ENCODE data around the gene UBAP1. TPM values are rescaled to one million over a fixed set of nuclear protein-coding genes. Genes with fewer than 3 reads are reported as not detected.
"Not testable (repeated sequence)": the region's sequence is repeated elsewhere in the genome, so short reads cannot be mapped to it uniquely, and the experiment has no call there.

The UBAP1 gene
- total RNA-seq, 1 donor from 2014 or later: 26.0 TPM

GRCh38 chr9:34233672-34234071, 54.8 kb downstream of the UBAP1 start:
- peaks cover 13 to 23% of the 10 kb centered on the region in 2 donors for H3K36me3 ChIP-seq
- H3K4me1 ChIP-seq: no peaks in the 10 kb centered on the region
- TF ChIP-seq, protein P1, sequence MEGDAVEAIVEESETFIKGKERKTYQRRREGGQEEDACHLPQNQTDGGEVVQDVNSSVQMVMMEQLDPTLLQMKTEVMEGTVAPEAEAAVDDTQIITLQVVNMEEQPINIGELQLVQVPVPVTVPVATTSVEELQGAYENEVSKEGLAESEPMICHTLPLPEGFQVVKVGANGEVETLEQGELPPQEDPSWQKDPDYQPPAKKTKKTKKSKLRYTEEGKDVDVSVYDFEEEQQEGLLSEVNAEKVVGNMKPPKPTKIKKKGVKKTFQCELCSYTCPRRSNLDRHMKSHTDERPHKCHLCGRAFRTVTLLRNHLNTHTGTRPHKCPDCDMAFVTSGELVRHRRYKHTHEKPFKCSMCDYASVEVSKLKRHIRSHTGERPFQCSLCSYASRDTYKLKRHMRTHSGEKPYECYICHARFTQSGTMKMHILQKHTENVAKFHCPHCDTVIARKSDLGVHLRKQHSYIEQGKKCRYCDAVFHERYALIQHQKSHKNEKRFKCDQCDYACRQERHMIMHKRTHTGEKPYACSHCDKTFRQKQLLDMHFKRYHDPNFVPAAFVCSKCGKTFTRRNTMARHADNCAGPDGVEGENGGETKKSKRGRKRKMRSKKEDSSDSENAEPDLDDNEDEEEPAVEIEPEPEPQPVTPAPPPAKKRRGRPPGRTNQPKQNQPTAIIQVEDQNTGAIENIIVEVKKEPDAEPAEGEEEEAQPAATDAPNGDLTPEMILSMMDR (IDR thresholded peaks at IDR 0.05): no peak
- H3K27ac ChIP-seq: no peak overlapping the region
- no peaks in the 10 kb centered on the region for H3K27me3 ChIP-seq
- intact Hi-C loops (cut with DNase I): no loop called here
- no peaks in the 10 kb centered on the region for H3K9me3 ChIP-seq
- DNase-seq (ENCODE audit: low spot score in 2 of 2): no peak
- H3K4me3 ChIP-seq: no peak overlapping the region

- peaks cover 15 to 40% of the 10 kb centered on the region in 2 donors for H3K36me3 ChIP-seq
- no peaks in the 10 kb centered on the region for H3K4me1 ChIP-seq
- H3K4me3 ChIP-seq: no peak overlapping the region
- no peak for DNase-seq (ENCODE audit: low spot score in 2 of 2)
- H3K9me3 ChIP-seq: no peaks in the 10 kb centered on the region
- no peaks in the 10 kb centered on the region for H3K27me3 ChIP-seq
- H3K27ac ChIP-seq: no peak overlapping the region
- TF ChIP-seq, protein P1 (IDR thresholded peaks at IDR 0.05): no peak
- intact Hi-C loops (cut with DNase I): no loop called here
These were observed 59.0 kb downstream of the UBAP1 start for GRCh38 chr9:34237836-34238235.

- TF ChIP-seq, protein P1 (IDR thresholded peaks at IDR 0.05): no peak
- H3K27ac ChIP-seq: no peak overlapping the region
These were observed 61.2 kb downstream of the UBAP1 start for GRCh38 chr9:34240006-34240405.

DNA sequence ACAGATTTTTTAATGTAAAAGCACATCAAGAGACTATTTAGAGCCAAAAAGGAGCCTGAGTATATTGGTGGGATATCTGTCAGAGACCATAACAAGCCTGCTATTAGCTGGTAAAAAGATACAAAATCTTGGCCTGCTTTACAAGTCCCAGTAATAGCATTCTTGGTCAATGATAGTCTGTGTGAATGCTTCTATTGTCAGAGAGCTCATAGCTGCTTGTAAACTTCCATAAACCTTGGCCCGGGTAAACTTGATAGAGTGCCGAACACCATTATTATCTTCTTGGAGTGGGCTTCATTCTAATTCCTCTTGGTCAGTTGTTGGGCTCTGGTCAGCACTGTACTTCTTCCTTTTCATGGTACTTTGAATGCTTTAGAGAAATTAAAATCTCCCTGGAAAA, 64.0 kb downstream of the UBAP1 start:
- H3K9me3 ChIP-seq: no peaks in the 10 kb centered on the region
- H3K4me3 ChIP-seq: no peak overlapping the region
- H3K27me3 ChIP-seq: no peaks in the 10 kb centered on the region
- intact Hi-C loops (cut with DNase I): no loop called here
- DNase-seq (ENCODE audit: low spot score in 2 of 2): no peak
- H3K4me1 ChIP-seq: peaks cover 0 to 6% of the 10 kb centered on the region in 2 donors
- TF ChIP-seq, protein P1 (IDR thresholded peaks at IDR 0.05): no peak
- H3K36me3 ChIP-seq: peaks cover 15 to 23% of the 10 kb centered on the region in 2 donors
- H3K27ac ChIP-seq: peak overlapping the region; percentile 14 to 26

More at GRCh38 chr9:34240006-34240405, 61.2 kb downstream of the UBAP1 start:
- intact Hi-C loops (cut with DNase I): no loop called here
- Histone ChIP-seq H3K4me1 (no peaks in the 10 kb centered on the region), H3K36me3 (peaks cover 22 to 34% of the 10 kb centered on the region in 2 donors), H3K27me3 (no peaks in the 10 kb centered on the region), H3K4me3 (no peak overlapping the region), H3K9me3 (no peaks in the 10 kb centered on the region)
- DNase-seq (ENCODE audit: low spot score in 2 of 2): no peak

- H3K36me3 ChIP-seq: peaks cover 28 to 46% of the 10 kb centered on the region in 2 donors
- H3K4me1 ChIP-seq; H3K27ac ChIP-seq; intact Hi-C loops (cut with DNase I); H3K4me3 ChIP-seq; H3K9me3 ChIP-seq; H3K27me3 ChIP-seq; DNase-seq (ENCODE audit: low spot score in 2 of 2): not testable (repeated sequence)
These were observed 66.4 kb downstream of the UBAP1 start for GRCh38 chr9:34245212-34245611.

DNA sequence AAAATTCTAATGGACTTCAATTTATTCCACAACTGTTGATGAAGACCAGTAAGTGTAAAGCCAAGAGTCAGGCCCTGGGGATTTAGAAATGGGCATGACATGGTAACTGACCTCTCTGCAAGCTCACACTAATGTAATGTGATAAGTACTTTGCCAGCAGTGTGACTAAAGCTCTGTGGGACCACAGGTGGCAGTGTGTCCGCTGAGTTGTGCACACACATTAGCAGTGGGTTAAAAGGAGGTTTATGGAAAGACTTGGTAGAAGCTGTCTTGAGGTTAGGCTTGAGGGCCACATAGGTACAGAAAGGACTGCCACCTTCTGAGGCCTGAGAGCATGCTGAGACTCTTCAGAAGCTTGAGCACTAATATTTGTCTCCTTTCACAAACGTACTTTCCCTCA, 67.6 kb downstream of the UBAP1 start:
- intact Hi-C loops (cut with DNase I): no loop called here
- H3K4me3 ChIP-seq: no peak overlapping the region
- DNase-seq (ENCODE audit: low spot score in 2 of 2): no peak
- peaks cover 2 to 14% of the 10 kb centered on the region in 2 donors for H3K4me1 ChIP-seq
- no peaks in the 10 kb centered on the region for H3K9me3 ChIP-seq
- TF ChIP-seq, protein P1 (IDR thresholded peaks at IDR 0.05): no peak
- H3K27ac ChIP-seq: no peak overlapping the region
- peaks cover 40 to 54% of the 10 kb centered on the region in 2 donors for H3K36me3 ChIP-seq
- H3K27me3 ChIP-seq: no peaks in the 10 kb centered on the region

DNA sequence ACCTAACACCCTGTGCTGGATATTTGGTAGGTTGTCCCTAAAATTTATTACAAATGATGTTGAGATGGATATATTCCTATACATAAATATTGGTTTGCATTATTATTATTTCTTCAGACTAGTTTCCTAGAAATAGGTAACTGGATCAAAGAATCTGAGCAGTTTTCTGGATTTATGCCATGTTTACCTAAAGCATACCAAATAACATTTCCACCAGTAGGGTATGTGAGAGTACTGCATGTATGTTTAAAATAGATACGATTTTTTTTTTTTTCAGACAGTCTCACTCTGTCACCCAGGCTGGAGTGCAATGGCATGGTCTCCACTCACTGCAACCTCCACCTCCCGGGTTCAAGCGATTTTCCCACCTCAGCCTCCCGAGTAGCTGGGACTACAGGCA, 68.9 kb downstream of the UBAP1 start:
- H3K27me3 ChIP-seq; intact Hi-C loops (cut with DNase I); H3K27ac ChIP-seq; DNase-seq (ENCODE audit: low spot score in 2 of 2); H3K9me3 ChIP-seq; H3K4me3 ChIP-seq: not testable (repeated sequence)
- H3K4me1 ChIP-seq: peaks cover 7 to 26% of the 10 kb centered on the region in 2 donors
- H3K36me3 ChIP-seq: peaks cover 37 to 44% of the 10 kb centered on the region in 2 donors
